Skin epidermis (tissue), 12 donors: ENCODE data around the gene SCRN3.

Source experiments
- H3K27ac ChIP-seq, 21 experiments: fragments of 200-600 bp; sonication (generic) in 11 of 21; one replicate each; pipeline ENCODE4 v1.5.0; 2020; ENCODE audit warnings: mild to moderate bottlenecking in 3 of 21, inconsistent platforms in 2 of 21, moderate library complexity in 2 of 21
- H3K4me3 ChIP-seq, 7 experiments: fragments of 200-600 bp; sonication (generic) in 2 of 7; one replicate each; pipeline ENCODE4 v1.5.0; 2020; ENCODE audit warnings: inconsistent platforms in 2 of 7, mild to moderate bottlenecking in 2 of 7, moderate library complexity in 1 of 7

The SCRN3 gene

DNA sequence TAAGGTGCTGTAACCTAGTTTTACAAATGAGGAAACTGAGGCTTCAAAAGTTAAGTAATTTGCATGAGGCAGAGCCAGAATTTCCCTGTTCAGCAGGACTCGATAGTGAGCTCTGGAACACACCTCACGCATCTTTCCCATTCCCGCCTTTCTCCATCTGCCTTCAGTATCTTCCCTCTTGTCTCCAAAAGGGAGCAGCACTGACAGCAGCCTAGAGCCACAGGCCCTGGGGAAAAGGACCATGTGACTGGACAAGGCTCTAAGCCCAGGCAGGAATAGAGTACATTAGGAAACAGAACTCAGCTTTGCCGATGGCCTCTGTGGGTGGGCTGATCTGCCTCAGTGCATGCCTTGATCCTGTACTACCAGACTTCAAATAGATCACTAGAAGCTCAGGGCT is 69.8 kb downstream of the SCRN3 start:
- no peak overlapping the region for H3K4me3 ChIP-seq

DNA sequence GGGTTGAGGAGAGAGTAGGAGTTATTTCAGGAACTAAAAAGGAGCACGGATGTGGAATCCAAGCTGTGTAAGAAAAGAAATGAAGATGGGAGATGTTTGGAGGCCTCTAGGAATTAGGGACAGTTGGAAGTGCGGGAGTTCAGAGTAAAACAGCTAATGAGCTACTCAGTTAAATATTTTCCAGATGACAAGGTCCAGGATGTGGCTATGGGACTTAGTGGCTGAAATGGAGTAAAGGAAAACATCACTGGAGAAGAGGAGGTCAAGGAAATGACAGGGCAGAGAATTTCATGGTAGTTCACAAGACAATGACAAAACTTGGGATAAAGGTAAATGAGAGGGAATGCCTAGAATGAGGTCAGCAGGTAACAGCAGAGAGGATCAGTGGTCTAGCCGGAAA is 78.3 kb downstream of the SCRN3 start:
- Histone ChIP-seq H3K27ac (no peak overlapping the region), H3K4me3 (no peak overlapping the region)

More for the DNA sequence above, 69.8 kb downstream of the SCRN3 start:
- H3K27ac ChIP-seq, result no peak overlapping the region

GRCh38 chr2:174477759-174478158 is 82.2 kb downstream of the SCRN3 start:
- no peak overlapping the region for H3K27ac ChIP-seq
- H3K4me3 ChIP-seq, result no peak overlapping the region
